Activated naive CD4-positive, alpha-beta T cell (primary cell): ENCODE data around the gene FUZ.

Experiments used
- DNase-seq, 4 experiments: peaks; one replicate each; lab custom pipeline; 2025; lab: John Stamatoyannopoulos, UW

FUZ gene

DNA sequence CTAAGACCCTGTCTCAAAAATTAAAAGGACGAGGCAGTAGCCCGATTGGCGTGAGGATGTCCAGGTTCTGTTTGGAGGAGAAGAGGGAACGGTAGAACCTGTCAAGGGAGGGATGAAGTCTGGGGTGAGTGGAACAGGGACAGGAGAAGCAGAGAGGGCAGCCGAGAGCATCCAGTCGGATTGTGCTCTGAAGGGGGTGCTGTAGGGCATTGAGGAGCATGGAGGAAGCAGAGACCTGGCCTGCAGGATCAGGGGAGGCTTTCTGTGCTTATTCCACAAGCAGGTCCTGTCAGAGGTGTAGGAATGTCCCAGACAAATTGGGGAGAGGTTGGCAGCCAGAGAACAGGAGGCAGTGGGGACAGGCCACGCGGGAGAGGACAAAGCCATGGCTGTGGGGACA is 32.2 kb downstream of the FUZ start:
- no peak for DNase-seq

DNA sequence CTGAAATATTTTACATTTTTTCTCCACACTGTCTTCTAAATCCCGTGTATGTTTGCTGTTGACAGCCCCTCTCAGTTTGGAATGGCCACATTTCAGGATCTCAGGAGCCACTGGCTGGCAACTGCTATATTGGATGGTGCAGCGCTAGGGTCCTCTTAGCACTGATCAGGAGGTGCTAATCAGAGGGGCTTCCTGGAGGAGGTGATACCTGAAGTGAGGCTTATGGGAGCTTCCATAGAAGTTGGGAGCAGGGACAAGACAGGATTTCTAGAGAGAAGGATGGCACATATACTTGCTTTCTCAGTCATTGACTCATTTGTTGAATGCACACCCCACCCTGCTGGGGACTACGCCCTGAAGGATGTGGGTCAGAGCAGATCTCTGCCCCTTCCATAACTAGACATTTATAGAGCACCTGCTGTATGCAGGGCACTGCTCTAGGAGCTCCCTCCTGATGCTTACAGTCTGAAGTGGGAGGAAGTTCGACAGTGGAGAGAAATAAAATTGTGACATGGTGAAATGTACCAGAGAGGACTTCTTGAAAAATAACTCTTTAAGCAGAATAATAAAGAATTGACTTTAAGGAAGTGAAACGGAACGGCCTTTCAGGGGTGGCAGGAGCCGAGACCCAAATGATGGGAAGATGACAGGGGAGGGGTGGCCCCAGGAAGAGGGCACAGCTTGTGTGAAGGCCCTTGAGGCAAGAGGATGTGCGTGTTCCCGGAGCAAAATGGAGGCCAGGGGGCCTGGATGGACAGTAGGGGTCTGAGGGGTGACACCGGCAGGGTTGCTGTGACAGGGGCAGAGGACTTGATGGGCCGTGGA is 33.1 kb downstream of the FUZ start:
- DNase-seq = no peak

- no peak for DNase-seq
Observed at GRCh38 chr19:49776371-49776764, 36.7 kb downstream of the FUZ start.

GRCh38 chr19:49775742-49776370 is 37.2 kb downstream of the FUZ start:
- no peak for DNase-seq

- no peak for DNase-seq
Observed at GRCh38 chr19:49774969-49775368, 38.1 kb downstream of the FUZ start.

DNA sequence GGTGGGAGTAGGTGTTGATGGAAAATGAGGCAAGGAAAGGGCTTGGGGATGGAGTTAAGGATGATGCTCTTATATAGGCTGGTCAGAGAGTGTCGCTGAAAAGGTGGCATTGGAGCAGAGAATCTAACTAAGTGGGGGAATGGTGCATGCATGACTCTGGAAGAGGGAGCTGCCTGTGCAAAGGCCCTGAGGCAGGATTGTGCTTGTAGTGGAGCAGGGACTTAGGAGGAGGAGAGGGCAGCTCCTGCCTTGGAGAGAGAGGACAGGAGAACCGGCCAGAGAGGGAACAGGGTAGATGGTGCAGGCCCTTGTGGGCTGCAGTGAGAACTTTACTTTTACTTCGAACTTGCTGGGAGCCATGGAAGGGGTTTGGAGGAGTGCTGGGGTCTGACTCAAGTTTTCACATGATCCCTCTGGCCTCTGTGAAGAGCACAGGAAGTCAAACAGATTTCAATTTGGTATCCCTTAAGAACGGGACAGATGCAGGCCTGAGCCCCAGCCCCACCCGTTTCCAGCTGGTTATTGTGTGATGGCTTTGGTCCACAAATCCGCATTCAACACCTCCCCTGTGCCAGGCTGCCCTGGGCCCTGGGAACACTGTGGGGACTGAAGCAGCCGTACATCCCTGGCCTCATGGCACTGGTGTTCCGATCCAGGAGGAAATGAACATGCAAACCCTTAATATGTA is 39.3 kb downstream of the FUZ start:
- no peak for DNase-seq

GRCh38 chr19:49772850-49773432 is 40.2 kb downstream of the FUZ start:
- no peak for DNase-seq

- peak in 1 of 4 experiments; percentile 2 for DNase-seq
Observed at GRCh38 chr19:49771674-49772139, 41.4 kb downstream of the FUZ start.

DNA sequence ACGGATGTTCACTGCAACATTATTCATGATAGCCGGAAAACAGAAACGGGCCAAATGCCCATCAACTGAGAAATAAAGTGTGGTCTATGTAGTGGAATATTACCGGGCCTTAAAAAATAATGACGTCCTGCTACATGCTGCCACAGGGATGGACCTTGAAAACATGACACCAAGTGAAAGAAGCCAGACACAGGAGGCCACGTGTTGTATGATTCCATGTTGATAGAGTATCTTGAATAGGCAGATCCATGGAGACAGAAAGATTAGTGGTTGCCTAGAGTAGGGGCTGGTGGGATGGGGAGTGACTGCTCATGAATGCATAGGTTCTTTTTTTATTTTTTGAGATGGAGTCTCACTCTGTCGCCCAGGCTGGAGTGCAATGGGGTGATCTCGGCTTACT is 42.6 kb downstream of the FUZ start:
- DNase-seq = no peak

GRCh38 chr19:49767967-49768581 is 45.0 kb downstream of the FUZ start:
- DNase-seq = no peak

GRCh38 chr19:49767381-49767780 is 45.7 kb downstream of the FUZ start:
- DNase-seq = no peak

- peak in 1 of 4 experiments; percentile 64 for DNase-seq
Observed at GRCh38 chr19:49766930-49767299, 46.2 kb downstream of the FUZ start, which contains the start of gene AP2A1. AP2A1 (plus strand) TSS chr19:49767001; CDS start chr19:49767134, 133 bp downstream.

GRCh38 chr19:49766007-49766929 is 46.8 kb downstream of the FUZ start:
- peak; percentile 95 to 99 (median 97) for DNase-seq

DNA sequence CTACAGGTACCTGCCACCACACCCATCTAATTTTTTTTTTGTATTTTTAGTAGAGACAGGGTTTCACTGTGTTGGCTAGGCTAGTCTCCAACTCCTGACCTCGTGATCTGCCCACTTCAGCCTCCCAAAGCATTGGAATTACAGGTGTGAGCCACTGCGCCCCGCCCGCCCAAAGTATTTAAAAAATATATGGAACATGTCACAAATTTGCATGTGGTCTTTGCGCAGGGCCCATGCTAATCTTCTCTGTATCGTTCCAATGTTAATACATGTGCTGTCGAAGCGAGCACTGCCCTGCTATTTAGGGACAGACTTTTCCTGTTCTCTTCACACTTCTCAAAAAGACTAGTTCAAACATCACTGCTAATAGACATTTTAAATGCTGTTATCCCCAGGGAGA is 48.8 kb downstream of the FUZ start:
- DNase-seq = no peak

GRCh38 chr19:49763230-49763629 is 49.9 kb downstream of the FUZ start, which contains the start of gene TSKS:
TSKS (minus strand) TSS chr19:49763306; CDS start chr19:49763247, 59 bp downstream.
- DNase-seq = no peak

GRCh38 chr19:49761625-49762311 is 51.3 kb downstream of the FUZ start:
- peak in 1 of 4 experiments; percentile 16 for DNase-seq

DNA sequence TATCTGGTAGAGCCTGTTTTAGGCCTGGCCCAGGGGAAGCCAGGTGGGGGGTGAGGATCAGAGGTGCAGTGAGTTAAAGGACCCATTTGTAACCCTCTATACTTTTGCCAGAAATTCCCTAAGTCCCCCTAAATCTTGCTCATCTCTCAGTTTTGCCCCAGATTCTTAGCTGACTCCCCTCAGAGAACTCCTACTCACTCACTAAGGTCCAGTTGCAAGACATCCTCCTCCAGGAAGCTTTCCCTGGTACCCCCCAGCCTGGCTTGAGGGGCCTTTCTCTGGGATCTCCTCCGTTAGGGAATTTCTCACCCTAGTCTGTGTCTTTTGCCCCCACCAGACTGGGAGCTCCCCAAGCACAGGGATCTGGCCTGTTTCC is 51.9 kb downstream of the FUZ start:
- DNase-seq = no peak

- DNase-seq = no peak
Observed at GRCh38 chr19:49758292-49758691, 54.8 kb downstream of the FUZ start.
